GM12873 (cell line): ENCODE data around the gene FSTL4.

Experiments used
- CTCF ChIP-seq: IDR thresholded peaks from 2 replicates; pipeline ENCODE4 v1.5.1; 2012; ENCODE audit warnings: low read depth, mild to moderate bottlenecking, moderate library complexity, low read length, control low read depth; ENCODE audit not compliant: insufficient read depth; ENCODE audit errors: missing control alignments

FSTL4 gene

GRCh38 chr5:133382661-133383579, 229.4 kb downstream of the FSTL4 start:
- no peak for TF ChIP-seq CTCF

- TF ChIP-seq CTCF = no peak
Measured at GRCh38 chr5:133381571-133382365, 230.6 kb downstream of the FSTL4 start.

- no peak for TF ChIP-seq CTCF
Measured at GRCh38 chr5:133381041-133381440, 231.3 kb downstream of the FSTL4 start.

GRCh38 chr5:133377736-133378135, 234.6 kb downstream of the FSTL4 start:
- no peak for TF ChIP-seq CTCF

- no peak for TF ChIP-seq CTCF
Measured at GRCh38 chr5:133376986-133377385, 235.4 kb downstream of the FSTL4 start.

GRCh38 chr5:133373121-133373870, 239.0 kb downstream of the FSTL4 start:
- no peak for TF ChIP-seq CTCF
